ENCODE measurements around the gene FAM168B. TPM values are rescaled to one million over a fixed set of nuclear protein-coding genes. Genes with fewer than 3 reads are reported as not detected.

FAM168B gene
- total RNA-seq, 2 donors from 2014 or later: 97.8 to 124 TPM

DNA sequence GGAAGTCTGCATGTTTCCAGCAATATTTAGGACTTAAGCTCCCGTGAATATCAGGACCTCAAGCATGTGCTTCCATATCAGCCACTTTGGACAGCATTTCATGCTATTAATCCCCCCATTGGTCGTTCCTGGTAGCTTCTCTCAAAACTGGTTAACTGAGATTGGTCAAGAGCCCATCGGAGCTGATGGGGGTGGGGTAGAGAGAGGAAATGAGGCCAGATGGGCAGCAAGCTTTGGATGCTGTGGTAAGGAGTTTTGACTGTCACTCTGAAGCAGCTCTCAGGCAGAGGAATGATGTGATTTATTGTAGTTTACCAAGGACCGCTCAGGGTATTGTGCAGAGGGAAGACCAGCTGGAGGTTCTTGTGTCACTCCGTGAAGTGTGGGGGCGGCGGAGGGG lies 81.8 kb downstream of the FAM168B start:
- no peaks in the 10 kb centered on the region for H3K36me3 ChIP-seq
- H3K27ac ChIP-seq: no peak overlapping the region
- TF ChIP-seq, protein P1, sequence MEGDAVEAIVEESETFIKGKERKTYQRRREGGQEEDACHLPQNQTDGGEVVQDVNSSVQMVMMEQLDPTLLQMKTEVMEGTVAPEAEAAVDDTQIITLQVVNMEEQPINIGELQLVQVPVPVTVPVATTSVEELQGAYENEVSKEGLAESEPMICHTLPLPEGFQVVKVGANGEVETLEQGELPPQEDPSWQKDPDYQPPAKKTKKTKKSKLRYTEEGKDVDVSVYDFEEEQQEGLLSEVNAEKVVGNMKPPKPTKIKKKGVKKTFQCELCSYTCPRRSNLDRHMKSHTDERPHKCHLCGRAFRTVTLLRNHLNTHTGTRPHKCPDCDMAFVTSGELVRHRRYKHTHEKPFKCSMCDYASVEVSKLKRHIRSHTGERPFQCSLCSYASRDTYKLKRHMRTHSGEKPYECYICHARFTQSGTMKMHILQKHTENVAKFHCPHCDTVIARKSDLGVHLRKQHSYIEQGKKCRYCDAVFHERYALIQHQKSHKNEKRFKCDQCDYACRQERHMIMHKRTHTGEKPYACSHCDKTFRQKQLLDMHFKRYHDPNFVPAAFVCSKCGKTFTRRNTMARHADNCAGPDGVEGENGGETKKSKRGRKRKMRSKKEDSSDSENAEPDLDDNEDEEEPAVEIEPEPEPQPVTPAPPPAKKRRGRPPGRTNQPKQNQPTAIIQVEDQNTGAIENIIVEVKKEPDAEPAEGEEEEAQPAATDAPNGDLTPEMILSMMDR (IDR thresholded peaks at IDR 0.05): no peak
- no peak for DNase-seq (ENCODE audit: low spot score)
- H3K27me3 ChIP-seq: no peaks in the 10 kb centered on the region
- no peaks in the 10 kb centered on the region for H3K4me1 ChIP-seq
- no peak overlapping the region for H3K4me3 ChIP-seq
- no peaks in the 10 kb centered on the region for H3K9me3 ChIP-seq

DNA sequence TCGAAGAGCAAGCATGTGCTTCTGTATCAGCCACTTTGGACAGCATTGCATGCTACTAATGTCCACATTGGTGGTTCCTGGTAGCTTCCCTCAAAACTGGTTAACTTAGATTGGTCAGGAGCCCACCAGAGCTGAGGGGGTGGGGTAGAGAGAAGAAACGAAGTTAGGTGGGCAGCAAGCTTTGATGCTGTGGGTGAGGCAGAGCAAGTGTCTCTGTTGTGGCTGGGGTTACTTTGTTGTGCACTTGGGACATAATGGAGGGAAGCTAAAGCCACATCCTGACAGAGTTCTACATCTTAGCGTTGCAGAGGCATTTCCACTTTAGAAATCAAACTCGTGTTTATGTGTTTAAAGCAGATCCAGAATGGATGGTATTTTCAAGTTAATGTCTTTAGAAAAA lies 82.7 kb downstream of the FAM168B start:
- Histone ChIP-seq H3K27me3 (no peaks in the 10 kb centered on the region), H3K9me3 (no peaks in the 10 kb centered on the region), H3K36me3 (no peaks in the 10 kb centered on the region), H3K4me1 (no peaks in the 10 kb centered on the region), H3K27ac (no peak overlapping the region), H3K4me3 (no peak overlapping the region)
- TF ChIP-seq, protein P1 (IDR thresholded peaks at IDR 0.05): no peak
- DNase-seq (ENCODE audit: low spot score): no peak

DNA sequence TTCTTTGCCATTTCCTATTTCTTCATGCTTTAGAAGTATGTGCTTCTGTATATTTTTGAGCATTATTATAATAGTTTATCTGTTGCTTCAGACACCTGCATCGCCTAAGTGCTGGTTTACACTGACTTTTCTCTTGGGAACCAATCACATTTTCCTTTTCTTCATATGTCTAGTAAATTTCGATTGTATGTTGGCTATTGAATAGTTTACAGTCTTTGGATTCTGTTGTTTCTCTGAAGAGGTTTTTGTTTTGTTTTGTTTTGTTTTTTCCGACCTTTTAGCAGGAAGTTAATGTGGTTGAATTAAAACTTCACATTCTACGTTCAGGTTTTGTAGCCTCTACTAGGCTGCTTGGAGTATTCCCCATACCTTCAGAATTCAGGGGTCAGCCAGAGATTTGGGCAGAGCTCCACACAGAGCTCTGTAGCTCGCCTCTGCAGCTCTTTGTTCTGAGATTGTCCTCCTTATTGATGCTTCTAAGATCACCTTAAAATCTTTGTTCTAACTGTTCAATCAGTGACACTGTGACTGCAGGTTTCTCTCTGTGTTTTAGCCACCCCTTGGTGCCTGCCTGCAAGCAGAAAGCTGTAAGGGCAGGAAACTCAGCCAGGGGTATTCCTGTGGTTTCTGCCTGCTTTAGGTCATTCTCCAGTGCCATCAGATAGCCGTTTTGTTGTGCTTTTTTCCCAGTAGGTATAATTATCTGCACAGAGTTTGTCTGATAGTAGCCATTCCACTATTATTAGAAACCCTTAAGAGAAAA lies 83.4 kb downstream of the FAM168B start:
- Histone ChIP-seq H3K4me3 (no peak overlapping the region), H3K9me3 (no peaks in the 10 kb centered on the region), H3K4me1 (no peaks in the 10 kb centered on the region), H3K27me3 (no peaks in the 10 kb centered on the region), H3K36me3 (no peaks in the 10 kb centered on the region), H3K27ac (no peak overlapping the region)
- no peak for DNase-seq (ENCODE audit: low spot score)
- TF ChIP-seq, protein P1 (IDR thresholded peaks at IDR 0.05): no peak

DNA sequence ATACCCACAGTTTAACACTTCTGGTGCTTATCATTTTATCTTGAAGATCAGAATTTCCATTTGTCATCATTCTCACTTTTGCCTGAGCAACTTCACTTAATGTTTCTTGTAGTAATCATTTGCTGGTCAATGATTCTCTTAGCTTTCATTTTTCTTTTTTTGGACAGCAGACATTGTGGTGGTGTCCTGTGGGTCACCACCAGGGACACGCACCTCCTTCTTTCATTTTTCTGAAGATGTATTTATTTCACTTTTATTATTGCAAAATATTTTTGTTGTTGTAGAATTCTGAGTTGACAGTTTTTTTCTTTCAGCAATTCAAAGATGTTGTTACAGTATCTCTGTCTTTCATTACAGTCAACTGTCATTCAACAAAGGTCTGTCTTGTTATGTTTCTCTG lies 84.3 kb downstream of the FAM168B start:
- no peaks in the 10 kb centered on the region for H3K27me3 ChIP-seq
- H3K4me3 ChIP-seq: no peak overlapping the region
- H3K36me3 ChIP-seq: no peaks in the 10 kb centered on the region
- no peak overlapping the region for H3K27ac ChIP-seq
- no peak for DNase-seq (ENCODE audit: low spot score)
- H3K4me1 ChIP-seq: no peaks in the 10 kb centered on the region
- no peaks in the 10 kb centered on the region for H3K9me3 ChIP-seq
- TF ChIP-seq, protein P1 (IDR thresholded peaks at IDR 0.05): no peak

DNA sequence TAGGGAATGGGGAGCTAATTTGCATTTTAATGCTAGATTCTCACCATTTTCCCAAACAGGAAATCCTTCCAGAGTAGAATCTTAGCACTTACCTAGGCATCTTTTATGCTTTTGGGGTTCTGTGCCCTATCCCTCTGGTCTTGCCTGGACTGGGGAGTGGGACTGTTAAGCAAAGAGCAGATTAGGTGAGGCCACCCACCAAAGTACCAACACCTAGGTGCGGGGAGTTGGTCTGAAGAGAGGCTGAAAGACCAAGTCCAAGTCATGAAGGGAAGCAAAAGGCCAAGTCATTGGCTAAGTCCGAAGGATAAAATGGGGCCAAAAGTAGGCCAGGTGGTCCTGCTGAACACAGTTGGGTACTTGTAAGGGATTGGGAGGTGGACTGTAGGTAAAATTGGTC lies 86.7 kb downstream of the FAM168B start:
- TF ChIP-seq, protein P1 (IDR thresholded peaks at IDR 0.05): no peak
- Histone ChIP-seq H3K27ac (no peak overlapping the region), H3K4me3 (no peak overlapping the region), H3K36me3 (no peaks in the 10 kb centered on the region), H3K9me3 (no peaks in the 10 kb centered on the region), H3K4me1 (no peaks in the 10 kb centered on the region), H3K27me3 (no peaks in the 10 kb centered on the region)
- DNase-seq (ENCODE audit: low spot score): no peak
